HG03045 (cell line): Measurements from ENCODE around the gene OR2T34.
"Not testable (repeated sequence)": the region's sequence is repeated elsewhere in the genome, so short reads cannot be mapped to it uniquely, and the experiment has no call there.

Experiments used
- ATAC-seq: cut with Tn5 transposase; IDR thresholded peaks from one replicate; pipeline ENCODE4 v1.9.1; 2021; ENCODE audit warnings: mild to moderate bottlenecking, moderate library complexity; ENCODE audit not compliant: unreplicated experiment

Gene OR2T34

DNA sequence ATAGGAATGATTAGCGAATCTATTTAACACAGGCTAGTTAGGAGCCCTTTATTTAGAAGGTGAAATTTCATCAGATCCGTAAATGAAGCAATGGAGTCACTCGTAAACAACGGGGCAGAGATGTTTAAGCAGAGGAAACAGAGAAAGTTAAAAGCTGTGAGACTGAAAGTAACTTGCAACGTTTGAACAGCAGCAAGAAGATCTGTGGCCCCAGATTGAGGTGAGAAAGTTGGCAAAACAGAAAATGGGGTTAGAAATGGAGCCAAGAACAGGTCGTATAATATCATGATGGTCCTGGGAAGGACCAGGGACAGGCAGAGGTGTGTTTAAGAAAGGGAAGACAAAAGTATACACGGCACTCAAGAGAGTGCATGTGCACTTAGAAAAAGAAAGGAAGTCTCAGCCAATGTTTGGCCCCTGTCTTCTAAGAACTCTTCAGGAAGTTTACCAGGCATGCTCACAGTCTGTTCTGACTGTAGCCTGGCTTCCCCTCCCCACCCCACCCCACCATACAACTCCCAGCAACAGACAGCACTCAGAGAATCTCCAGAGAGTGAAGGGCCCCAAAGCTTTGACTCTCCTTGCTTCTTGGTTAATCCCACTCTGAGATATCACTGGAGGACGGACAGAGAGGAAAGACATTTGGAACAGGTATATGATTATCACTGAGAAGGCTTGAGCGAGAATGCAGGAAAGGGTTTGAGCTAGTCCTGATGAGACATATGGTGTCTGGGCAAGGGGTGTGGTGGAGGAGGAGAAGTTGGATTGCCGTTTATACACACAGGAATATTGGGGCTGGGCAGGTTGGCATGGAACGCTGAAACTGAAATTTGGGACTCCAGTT lies 8.8 kb downstream of the OR2T34 start:
- peak; percentile 40 for ATAC-seq

DNA sequence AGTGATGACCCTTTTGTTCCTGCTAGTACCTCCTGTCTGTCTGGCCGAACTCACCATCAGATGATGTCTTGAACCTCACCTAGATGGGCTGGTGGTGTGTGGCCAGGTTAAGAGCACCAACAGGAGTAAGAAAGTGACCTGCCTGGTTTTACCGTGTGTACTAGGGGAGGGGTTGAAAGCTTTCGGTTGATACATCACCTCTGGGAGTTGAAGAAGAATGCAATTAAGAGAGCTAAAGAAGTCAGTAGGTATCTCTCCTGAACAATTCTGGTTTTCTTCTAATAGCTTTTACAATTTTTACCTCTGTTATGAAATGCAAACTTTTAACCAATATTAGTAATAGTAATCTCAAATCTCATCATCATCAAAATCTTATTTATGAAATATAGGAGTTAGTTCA lies 11.9 kb downstream of the OR2T34 start, which contains the start of gene OR2T29:
TSS of gene OR2T29 (minus strand) at position 101 of the 400 bp plus-strand sequence. CDS start 3,281 bp downstream, outside the sequence.
- not testable (repeated sequence) for ATAC-seq

DNA sequence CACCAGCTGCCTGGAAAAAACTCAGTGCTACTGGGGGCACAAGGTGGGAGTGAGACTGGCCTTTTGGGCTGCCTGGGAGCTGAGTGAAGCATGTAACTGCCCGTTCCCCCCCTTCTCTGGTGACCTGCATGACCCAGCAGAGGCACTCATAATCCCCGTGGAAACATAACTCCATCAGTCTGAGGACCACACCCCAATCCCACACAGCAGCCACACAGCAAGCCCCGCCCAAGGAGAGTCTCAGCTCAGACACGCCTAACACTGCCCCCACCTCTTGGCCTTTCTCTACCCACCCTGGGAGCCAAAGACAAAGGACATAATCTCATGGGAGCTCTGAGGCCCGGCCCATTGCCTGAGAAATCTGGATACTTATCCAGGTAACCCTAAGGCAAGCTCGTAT lies 23.5 kb downstream of the OR2T34 start:
- ATAC-seq, result not testable (repeated sequence)

DNA sequence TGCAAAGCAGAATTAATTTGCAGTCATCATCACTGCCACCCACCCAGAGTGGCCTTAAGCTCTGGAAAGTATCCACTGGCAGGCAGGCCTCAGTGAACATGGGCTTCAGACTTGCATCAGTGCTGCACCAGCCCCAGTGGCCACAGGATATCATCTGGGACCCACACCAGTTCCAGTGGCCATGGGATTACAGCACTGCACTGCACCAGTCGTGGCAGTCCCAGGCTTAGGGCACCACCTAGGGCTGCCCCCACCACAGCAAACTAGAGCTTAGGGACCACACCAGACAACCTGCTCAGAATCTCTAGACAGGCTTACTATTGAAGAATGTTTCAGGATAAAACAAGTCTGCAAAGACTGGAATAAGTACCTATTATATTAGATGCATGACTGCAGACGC lies 27.2 kb downstream of the OR2T34 start:
- not testable (repeated sequence) for ATAC-seq

DNA sequence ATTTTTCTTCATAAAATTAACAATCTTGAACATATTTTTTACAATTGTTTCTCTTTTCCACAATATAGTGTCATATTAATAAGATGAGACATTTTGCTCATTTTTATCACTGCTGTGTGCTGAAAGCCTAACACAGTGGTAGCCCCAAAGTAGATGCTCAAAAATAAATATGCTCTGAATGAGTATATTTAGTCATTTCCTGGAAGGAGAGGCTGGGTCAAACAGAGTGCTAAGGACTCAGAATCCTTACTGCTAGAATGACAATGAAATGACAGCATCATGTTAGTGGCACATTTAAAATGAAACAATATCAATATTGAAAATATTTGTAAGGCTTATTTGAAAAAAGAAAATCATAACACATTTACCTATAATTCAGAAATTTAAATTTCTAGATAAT lies 37.1 kb downstream of the OR2T34 start:
- not testable (repeated sequence) for ATAC-seq
